ENCODE data around the gene PRAMEF17. TPM values are rescaled to one million over a fixed set of nuclear protein-coding genes. Genes with fewer than 3 reads are reported as not detected.
"Not testable (repeated sequence)": the region's sequence is repeated elsewhere in the genome, so short reads cannot be mapped to it uniquely, and the experiment has no call there.

PRAMEF17 gene
- total and polyA plus RNA-seq, 9 of the 15 experiments (the other 6 are each of a cell fraction or from before 2014, with no cell fraction given), result not detected

DNA sequence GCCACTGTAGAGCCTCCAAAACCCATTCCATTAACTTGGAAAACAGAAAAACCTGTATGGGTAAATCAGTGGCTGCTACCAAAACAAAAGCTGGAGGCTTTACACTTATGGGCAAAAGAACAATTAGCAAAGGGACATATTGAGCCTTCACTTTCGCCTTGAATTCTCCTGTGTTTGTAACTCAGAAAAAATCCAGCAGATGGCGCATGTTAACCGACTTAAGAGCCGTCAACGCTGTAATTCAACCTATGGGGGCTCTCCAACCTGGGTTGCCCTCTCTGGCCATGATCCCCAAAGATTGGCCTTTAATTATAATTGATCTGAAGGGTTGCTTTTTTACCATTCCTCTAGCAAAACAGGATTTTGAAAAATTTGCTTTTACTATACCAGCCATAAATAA lies 32.7 kb upstream of the PRAMEF17 start:
- in situ Hi-C loops (cut with MboI); H3K79me2 ChIP-seq (ENCODE audit: control insufficient read depth, insufficient read depth, low read length); H3K4me3 ChIP-seq; H3K27me3 ChIP-seq (ENCODE audit: control insufficient read depth in 2 of 2, insufficient read depth in 2 of 2, low read length in 2 of 2); CTCF ChIA-PET (ENCODE audit: low intra/inter-chr PET ratio); H3K36me3 ChIP-seq (ENCODE audit: control insufficient read depth, insufficient read depth, low read length); H3K9me3 ChIP-seq (replicated peaks; ENCODE audit: control insufficient read depth, insufficient read depth, low read depth, low read length); H3K4me1 ChIP-seq (replicated peaks in 1 of 2; ENCODE audit: control insufficient read depth in 2 of 2, insufficient read depth in 2 of 2, low read length in 2 of 2); H4K20me1 ChIP-seq (replicated peaks; ENCODE audit: control insufficient read depth, insufficient read depth, low read length); POLR2A ChIA-PET; H3K9me1 ChIP-seq (ENCODE audit: control insufficient read depth, insufficient read depth, low read length); BruUV-seq (replicated peaks); intact Hi-C loops (cut with micrococcal nuclease); H3K4me2 ChIP-seq (ENCODE audit: insufficient read depth, low read length); H3K27ac ChIP-seq (ENCODE audit: extremely low read depth, low read depth, low read length); H2AFZ ChIP-seq (ENCODE audit: low read depth, low read length); H3K9ac ChIP-seq (ENCODE audit: insufficient read depth in 1 of 2, low read depth in 2 of 2, low read length in 2 of 2); FAIRE-seq: not testable (repeated sequence)
- peak; percentile 49; the same call in 1 of the 3 replicates for ATAC-seq
- WGBS (ENCODE audit: insufficient coverage, low coverage, missing lambda C conversion rate), result 0% methylated on average over 5 of the region's 5 CpGs
- peak; percentile 15 to 71 (median 22) for DNase-seq (ENCODE audit: extremely low read depth in 1 of 4, low spot score in 3 of 4)
- TF ChIP-seq, protein P1, sequence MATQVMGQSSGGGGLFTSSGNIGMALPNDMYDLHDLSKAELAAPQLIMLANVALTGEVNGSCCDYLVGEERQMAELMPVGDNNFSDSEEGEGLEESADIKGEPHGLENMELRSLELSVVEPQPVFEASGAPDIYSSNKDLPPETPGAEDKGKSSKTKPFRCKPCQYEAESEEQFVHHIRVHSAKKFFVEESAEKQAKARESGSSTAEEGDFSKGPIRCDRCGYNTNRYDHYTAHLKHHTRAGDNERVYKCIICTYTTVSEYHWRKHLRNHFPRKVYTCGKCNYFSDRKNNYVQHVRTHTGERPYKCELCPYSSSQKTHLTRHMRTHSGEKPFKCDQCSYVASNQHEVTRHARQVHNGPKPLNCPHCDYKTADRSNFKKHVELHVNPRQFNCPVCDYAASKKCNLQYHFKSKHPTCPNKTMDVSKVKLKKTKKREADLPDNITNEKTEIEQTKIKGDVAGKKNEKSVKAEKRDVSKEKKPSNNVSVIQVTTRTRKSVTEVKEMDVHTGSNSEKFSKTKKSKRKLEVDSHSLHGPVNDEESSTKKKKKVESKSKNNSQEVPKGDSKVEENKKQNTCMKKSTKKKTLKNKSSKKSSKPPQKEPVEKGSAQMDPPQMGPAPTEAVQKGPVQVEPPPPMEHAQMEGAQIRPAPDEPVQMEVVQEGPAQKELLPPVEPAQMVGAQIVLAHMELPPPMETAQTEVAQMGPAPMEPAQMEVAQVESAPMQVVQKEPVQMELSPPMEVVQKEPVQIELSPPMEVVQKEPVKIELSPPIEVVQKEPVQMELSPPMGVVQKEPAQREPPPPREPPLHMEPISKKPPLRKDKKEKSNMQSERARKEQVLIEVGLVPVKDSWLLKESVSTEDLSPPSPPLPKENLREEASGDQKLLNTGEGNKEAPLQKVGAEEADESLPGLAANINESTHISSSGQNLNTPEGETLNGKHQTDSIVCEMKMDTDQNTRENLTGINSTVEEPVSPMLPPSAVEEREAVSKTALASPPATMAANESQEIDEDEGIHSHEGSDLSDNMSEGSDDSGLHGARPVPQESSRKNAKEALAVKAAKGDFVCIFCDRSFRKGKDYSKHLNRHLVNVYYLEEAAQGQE (IDR thresholded peaks at IDR 0.05; ENCODE audit: borderline replicate concordance), result peak; percentile 32; the same call in 1 of the 2 replicates
- TF ChIP-seq, protein P1 (CRISPR knock-in tag; IDR thresholded peaks at IDR 0.05; ENCODE audit: low read depth), result not testable (repeated sequence)
- TF ChIP-seq SMC3 (conservative IDR thresholded peaks at IDR 0.05; ENCODE audit: insufficient read depth, low read depth, low read length) (peak; percentile 54), RAD21 (CRISPR knock-in tag; conservative IDR thresholded peaks at IDR 0.05 in 1 of 2, IDR thresholded peaks at IDR 0.05 in 1 of 2) (peak; percentile 52 to 75)
- TF ChIP-seq, protein P2, sequence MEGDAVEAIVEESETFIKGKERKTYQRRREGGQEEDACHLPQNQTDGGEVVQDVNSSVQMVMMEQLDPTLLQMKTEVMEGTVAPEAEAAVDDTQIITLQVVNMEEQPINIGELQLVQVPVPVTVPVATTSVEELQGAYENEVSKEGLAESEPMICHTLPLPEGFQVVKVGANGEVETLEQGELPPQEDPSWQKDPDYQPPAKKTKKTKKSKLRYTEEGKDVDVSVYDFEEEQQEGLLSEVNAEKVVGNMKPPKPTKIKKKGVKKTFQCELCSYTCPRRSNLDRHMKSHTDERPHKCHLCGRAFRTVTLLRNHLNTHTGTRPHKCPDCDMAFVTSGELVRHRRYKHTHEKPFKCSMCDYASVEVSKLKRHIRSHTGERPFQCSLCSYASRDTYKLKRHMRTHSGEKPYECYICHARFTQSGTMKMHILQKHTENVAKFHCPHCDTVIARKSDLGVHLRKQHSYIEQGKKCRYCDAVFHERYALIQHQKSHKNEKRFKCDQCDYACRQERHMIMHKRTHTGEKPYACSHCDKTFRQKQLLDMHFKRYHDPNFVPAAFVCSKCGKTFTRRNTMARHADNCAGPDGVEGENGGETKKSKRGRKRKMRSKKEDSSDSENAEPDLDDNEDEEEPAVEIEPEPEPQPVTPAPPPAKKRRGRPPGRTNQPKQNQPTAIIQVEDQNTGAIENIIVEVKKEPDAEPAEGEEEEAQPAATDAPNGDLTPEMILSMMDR (IDR thresholded peaks at IDR 0.05 in 2 of 3, conservative IDR thresholded peaks at IDR 0.05 in 1 of 3; ENCODE audit: insufficient read depth in 2 of 3, low read depth in 1 of 3, low read length in 3 of 3), result peak; percentile 52 to 75 (median 70); a peak in 5 of 6 replicates
- TF ChIP-seq, protein P3, sequence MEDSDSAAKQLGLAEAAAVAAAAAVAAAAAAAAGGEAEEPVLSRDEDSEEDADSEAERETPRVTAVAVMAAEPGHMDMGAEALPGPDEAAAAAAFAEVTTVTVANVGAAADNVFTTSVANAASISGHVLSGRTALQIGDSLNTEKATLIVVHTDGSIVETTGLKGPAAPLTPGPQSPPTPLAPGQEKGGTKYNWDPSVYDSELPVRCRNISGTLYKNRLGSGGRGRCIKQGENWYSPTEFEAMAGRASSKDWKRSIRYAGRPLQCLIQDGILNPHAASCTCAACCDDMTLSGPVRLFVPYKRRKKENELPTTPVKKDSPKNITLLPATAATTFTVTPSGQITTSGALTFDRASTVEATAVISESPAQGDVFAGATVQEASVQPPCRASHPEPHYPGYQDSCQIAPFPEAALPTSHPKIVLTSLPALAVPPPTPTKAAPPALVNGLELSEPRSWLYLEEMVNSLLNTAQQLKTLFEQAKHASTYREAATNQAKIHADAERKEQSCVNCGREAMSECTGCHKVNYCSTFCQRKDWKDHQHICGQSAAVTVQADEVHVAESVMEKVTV (CRISPR knock-in tag; IDR thresholded peaks at IDR 0.05), result peak; percentile 35; the same call in 1 of the 2 replicates

Data from K562 (cell line).